GM23338 (cell line): ENCODE results near the gene DPYD. TPM values are rescaled to one million over a fixed set of nuclear protein-coding genes. Genes with fewer than 3 reads are reported as not detected.

Experiments used
- ATAC-seq: fragments of 200-7000 bp; cut with Tn5 transposase; 3 replicates; pipeline ENCODE4 v1.9.1; 2020
- DNase-seq: peaks from one replicate; pipeline ENCODE4 v3.0.0-alpha.2; 2015; ENCODE audit warnings: low spot score
- H2AFZ ChIP-seq: fragments of 200-600 bp; sonication (generic); 2 replicates; pipeline ENCODE4 v1.8.0; 2016; ENCODE audit warnings: antibody characterized with exemption, mild to moderate bottlenecking, moderate library complexity
- H3F3A ChIP-seq: fragments of 200-600 bp; sonication (generic); replicated peaks from 2 replicates; pipeline ENCODE4 v1.8.0; 2017; ENCODE audit warnings: antibody characterized with exemption, mixed run types, low read depth
- H3K27ac ChIP-seq: fragments of 200-600 bp; sonication (generic); 2 replicates; pipeline ENCODE4 v1.6.1; 2016; ENCODE audit warnings: low read depth
- H3K27me3 ChIP-seq: fragments of 200-600 bp; sonication (generic); 2 replicates; pipeline ENCODE4 v1.8.0; 2016; ENCODE audit warnings: mild to moderate bottlenecking, mixed run types, moderate library complexity; ENCODE audit not compliant: insufficient read depth
- H3K36me3 ChIP-seq: fragments of 200-600 bp; sonication (generic); 2 replicates; pipeline ENCODE4 v1.8.0; 2016; ENCODE audit warnings: mild to moderate bottlenecking; ENCODE audit not compliant: insufficient read depth
- H3K4me1 ChIP-seq: fragments of 200-600 bp; sonication (generic); 2 replicates; pipeline ENCODE4 v1.8.0; 2016; ENCODE audit warnings: mild to moderate bottlenecking, moderate library complexity; ENCODE audit not compliant: insufficient read depth
- H3K4me2 ChIP-seq: fragments of 200-600 bp; sonication (generic); 2 replicates; pipeline ENCODE4 v1.7.1; 2017; ENCODE audit warnings: mixed run types
- H3K4me3 ChIP-seq: fragments of 200-600 bp; sonication (generic); 2 replicates; pipeline ENCODE4 v1.6.1; 2016; ENCODE audit warnings: mixed run types
- H3K79me2 ChIP-seq: fragments of 200-600 bp; sonication (generic); replicated peaks from 2 replicates; pipeline ENCODE4 v1.8.0; 2017; ENCODE audit warnings: mild to moderate bottlenecking; ENCODE audit not compliant: insufficient read depth
- H3K9me2 ChIP-seq: fragments of 200-600 bp; sonication (generic); 2 replicates; pipeline ENCODE4 v1.8.0; 2017; ENCODE audit not compliant: insufficient read depth
- H4K20me1 ChIP-seq: fragments of 200-600 bp; sonication (generic); replicated peaks from 2 replicates; pipeline ENCODE4 v1.8.0; 2017; ENCODE audit warnings: mild to moderate bottlenecking; ENCODE audit not compliant: insufficient read depth
- H3K27ac Mint-ChIP-seq: 2 replicates; pipeline ENCODE4 v1.8.0; 2020; ENCODE audit warnings: inconsistent platforms, mild to moderate bottlenecking, moderate library complexity, mixed read lengths
- H3K27me3 Mint-ChIP-seq: 3 replicates; pipeline ENCODE4 v1.8.0; 2022; ENCODE audit warnings: low read depth, mild to moderate bottlenecking, moderate library complexity, mixed read lengths, inconsistent platforms; ENCODE audit not compliant: insufficient read depth, poor library complexity
- H3K36me3 Mint-ChIP-seq: 3 replicates; pipeline ENCODE4 v1.8.0; 2021; ENCODE audit warnings: low read depth, mild to moderate bottlenecking, inconsistent platforms, moderate library complexity, mixed read lengths
- H3K4me1 Mint-ChIP-seq: 3 replicates; pipeline ENCODE4 v1.8.0; 2020; ENCODE audit warnings: mild to moderate bottlenecking, inconsistent platforms, mixed read lengths
- H3K4me3 Mint-ChIP-seq: 3 replicates; pipeline ENCODE4 v1.8.0; 2021; ENCODE audit warnings: moderate library complexity, mild to moderate bottlenecking, inconsistent platforms, mixed read lengths
- H3K9me3 Mint-ChIP-seq: 3 replicates; pipeline ENCODE4 v1.8.0; 2020; ENCODE audit warnings: moderate library complexity, mild to moderate bottlenecking, inconsistent platforms, mixed read lengths
- CREB1 ChIP-seq: fragments of 250-450 bp; sonication (Bioruptor Pico); IDR thresholded peaks from 2 replicates; pipeline ENCODE4 v1.5.0; 2020; ENCODE audit warnings: low read depth, mild to moderate bottlenecking, moderate library complexity
- EZH2phosphoT487 ChIP-seq: fragments of 200-600 bp; sonication (generic); IDR thresholded peaks from one replicate; pipeline ENCODE4 v1.8.1; 2018; ENCODE audit warnings: antibody characterized with exemption; ENCODE audit not compliant: unreplicated experiment
- JUNB ChIP-seq: IDR thresholded peaks from one replicate; pipeline ENCODE4 v1.6.1; 2016; ENCODE audit warnings: antibody characterized with exemption; ENCODE audit not compliant: unreplicated experiment
- POLR2AphosphoS5 ChIP-seq: IDR thresholded peaks from 2 replicates; pipeline ENCODE4 v1.6.1; 2016; ENCODE audit warnings: antibody characterized with exemption, low read depth
- STAT1 ChIP-seq: IDR thresholded peaks from one replicate; pipeline ENCODE4 v1.6.1; 2016; ENCODE audit warnings: antibody characterized with exemption; ENCODE audit not compliant: unreplicated experiment
- ZNF331 ChIP-seq: fragments of 250-450 bp; sonication (Bioruptor Pico); IDR thresholded peaks from 2 replicates; pipeline ENCODE4 v1.5.0; 2020; ENCODE audit warnings: low read depth, mild to moderate bottlenecking, moderate library complexity
- polyA plus RNA-seq: library from polyadenylated mRNA; unstranded; fragments of >200 nt; fragmentation: Nextera tagmentation; extraction: Ambion mirVana; gene quantifications from 2 replicates; pipeline ENCODE4 v1.2.1, GENCODE V29; 2016
- total RNA-seq: library from RNA; depleted of rRNA; stranded (reverse); fragments of >200 nt; shearing (Covaris generic); gene quantifications from 2 replicates; pipeline ENCODE4 v1.2.3, GENCODE V29; 2014
- TF ChIP-seq, protein P1 (sequence below): IDR thresholded peaks from one replicate; pipeline ENCODE4 v1.6.1; 2018; ENCODE audit warnings: antibody characterized with exemption; ENCODE audit not compliant: unreplicated experiment
- TF ChIP-seq, protein P2 (sequence below): fragments of 250-450 bp; sonication (Bioruptor Pico); IDR thresholded peaks from 2 replicates; pipeline ENCODE4 v1.5.0; 2020; ENCODE audit warnings: mild to moderate bottlenecking, moderate library complexity
- TF ChIP-seq, protein P3 (sequence below): IDR thresholded peaks from 2 replicates; pipeline ENCODE4 v1.6.1; 2016; ENCODE audit warnings: antibody characterized with exemption

DPYD gene
- total and polyA plus RNA-seq, 2 experiments from 2014 or later: 0.50 to 1.6 TPM

DNA sequence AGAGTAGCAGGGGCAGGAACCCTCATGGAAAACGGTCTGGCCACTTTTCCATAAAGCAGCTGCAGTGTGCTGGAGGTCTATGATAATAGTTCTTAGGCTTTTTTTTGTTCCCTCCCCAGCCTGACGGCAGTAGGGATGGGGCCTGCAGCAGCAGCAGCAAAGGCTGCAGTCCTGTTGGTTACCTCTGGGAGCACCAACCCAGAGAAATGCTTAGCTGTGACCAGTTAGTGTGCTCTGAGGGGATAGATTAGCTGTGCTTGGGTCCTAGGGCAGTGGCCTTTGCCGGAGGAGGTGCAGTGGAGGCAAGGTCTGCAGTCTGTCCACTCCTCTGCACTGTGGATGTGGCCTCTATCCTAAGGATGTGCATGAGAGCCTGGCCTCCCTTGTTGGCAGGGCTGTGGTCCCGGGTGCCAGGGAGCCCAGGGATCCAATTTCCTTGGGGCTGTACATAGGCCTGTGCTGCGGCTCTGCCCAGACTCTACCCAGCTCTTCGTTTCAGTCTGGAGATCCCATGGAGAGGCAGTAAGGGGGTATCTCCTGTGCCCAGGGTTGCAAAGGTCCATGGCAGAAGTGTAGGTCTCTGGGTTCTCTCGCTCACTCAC lies 876.6 kb downstream of the DPYD start:
- peak; percentile 52; the same call in 1 of the 3 replicates for ATAC-seq
- Histone ChIP-seq H2AFZ (peak overlapping the region; percentile 4; the same call in 1 of the 2 replicates), H3K4me2 (no peak overlapping the region), H3K9me2 (peaks cover 6% of the 10 kb centered on the region), H3K4me1 (no peaks in the 10 kb centered on the region), H3K27ac (no peak overlapping the region), H3K79me2 (no peaks in the 10 kb centered on the region), H3K27me3 (no peaks in the 10 kb centered on the region), H3F3A (no peaks in the 10 kb centered on the region), H3K36me3 (no peaks in the 10 kb centered on the region), H4K20me1 (no peaks in the 10 kb centered on the region), H3K4me3 (no peak overlapping the region)
- no peaks in the 10 kb centered on the region for H3K36me3 Mint-ChIP-seq
- H3K27ac Mint-ChIP-seq: no peak overlapping the region
- peaks cover 10% of the 10 kb centered on the region; the same call in 2 of the 3 replicates for H3K9me3 Mint-ChIP-seq
- H3K27me3 Mint-ChIP-seq: no peaks in the 10 kb centered on the region
- no peak overlapping the region for H3K4me3 Mint-ChIP-seq
- no peaks in the 10 kb centered on the region for H3K4me1 Mint-ChIP-seq
- TF ChIP-seq, protein P1, sequence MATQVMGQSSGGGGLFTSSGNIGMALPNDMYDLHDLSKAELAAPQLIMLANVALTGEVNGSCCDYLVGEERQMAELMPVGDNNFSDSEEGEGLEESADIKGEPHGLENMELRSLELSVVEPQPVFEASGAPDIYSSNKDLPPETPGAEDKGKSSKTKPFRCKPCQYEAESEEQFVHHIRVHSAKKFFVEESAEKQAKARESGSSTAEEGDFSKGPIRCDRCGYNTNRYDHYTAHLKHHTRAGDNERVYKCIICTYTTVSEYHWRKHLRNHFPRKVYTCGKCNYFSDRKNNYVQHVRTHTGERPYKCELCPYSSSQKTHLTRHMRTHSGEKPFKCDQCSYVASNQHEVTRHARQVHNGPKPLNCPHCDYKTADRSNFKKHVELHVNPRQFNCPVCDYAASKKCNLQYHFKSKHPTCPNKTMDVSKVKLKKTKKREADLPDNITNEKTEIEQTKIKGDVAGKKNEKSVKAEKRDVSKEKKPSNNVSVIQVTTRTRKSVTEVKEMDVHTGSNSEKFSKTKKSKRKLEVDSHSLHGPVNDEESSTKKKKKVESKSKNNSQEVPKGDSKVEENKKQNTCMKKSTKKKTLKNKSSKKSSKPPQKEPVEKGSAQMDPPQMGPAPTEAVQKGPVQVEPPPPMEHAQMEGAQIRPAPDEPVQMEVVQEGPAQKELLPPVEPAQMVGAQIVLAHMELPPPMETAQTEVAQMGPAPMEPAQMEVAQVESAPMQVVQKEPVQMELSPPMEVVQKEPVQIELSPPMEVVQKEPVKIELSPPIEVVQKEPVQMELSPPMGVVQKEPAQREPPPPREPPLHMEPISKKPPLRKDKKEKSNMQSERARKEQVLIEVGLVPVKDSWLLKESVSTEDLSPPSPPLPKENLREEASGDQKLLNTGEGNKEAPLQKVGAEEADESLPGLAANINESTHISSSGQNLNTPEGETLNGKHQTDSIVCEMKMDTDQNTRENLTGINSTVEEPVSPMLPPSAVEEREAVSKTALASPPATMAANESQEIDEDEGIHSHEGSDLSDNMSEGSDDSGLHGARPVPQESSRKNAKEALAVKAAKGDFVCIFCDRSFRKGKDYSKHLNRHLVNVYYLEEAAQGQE: no peak
- TF ChIP-seq JUNB (no peak), POLR2AphosphoS5 (no peak), CREB1 (CRISPR knock-in tag) (no peak), STAT1 (no peak), EZH2phosphoT487 (no peak), ZNF331 (CRISPR knock-in tag) (no peak)
- TF ChIP-seq, protein P2, sequence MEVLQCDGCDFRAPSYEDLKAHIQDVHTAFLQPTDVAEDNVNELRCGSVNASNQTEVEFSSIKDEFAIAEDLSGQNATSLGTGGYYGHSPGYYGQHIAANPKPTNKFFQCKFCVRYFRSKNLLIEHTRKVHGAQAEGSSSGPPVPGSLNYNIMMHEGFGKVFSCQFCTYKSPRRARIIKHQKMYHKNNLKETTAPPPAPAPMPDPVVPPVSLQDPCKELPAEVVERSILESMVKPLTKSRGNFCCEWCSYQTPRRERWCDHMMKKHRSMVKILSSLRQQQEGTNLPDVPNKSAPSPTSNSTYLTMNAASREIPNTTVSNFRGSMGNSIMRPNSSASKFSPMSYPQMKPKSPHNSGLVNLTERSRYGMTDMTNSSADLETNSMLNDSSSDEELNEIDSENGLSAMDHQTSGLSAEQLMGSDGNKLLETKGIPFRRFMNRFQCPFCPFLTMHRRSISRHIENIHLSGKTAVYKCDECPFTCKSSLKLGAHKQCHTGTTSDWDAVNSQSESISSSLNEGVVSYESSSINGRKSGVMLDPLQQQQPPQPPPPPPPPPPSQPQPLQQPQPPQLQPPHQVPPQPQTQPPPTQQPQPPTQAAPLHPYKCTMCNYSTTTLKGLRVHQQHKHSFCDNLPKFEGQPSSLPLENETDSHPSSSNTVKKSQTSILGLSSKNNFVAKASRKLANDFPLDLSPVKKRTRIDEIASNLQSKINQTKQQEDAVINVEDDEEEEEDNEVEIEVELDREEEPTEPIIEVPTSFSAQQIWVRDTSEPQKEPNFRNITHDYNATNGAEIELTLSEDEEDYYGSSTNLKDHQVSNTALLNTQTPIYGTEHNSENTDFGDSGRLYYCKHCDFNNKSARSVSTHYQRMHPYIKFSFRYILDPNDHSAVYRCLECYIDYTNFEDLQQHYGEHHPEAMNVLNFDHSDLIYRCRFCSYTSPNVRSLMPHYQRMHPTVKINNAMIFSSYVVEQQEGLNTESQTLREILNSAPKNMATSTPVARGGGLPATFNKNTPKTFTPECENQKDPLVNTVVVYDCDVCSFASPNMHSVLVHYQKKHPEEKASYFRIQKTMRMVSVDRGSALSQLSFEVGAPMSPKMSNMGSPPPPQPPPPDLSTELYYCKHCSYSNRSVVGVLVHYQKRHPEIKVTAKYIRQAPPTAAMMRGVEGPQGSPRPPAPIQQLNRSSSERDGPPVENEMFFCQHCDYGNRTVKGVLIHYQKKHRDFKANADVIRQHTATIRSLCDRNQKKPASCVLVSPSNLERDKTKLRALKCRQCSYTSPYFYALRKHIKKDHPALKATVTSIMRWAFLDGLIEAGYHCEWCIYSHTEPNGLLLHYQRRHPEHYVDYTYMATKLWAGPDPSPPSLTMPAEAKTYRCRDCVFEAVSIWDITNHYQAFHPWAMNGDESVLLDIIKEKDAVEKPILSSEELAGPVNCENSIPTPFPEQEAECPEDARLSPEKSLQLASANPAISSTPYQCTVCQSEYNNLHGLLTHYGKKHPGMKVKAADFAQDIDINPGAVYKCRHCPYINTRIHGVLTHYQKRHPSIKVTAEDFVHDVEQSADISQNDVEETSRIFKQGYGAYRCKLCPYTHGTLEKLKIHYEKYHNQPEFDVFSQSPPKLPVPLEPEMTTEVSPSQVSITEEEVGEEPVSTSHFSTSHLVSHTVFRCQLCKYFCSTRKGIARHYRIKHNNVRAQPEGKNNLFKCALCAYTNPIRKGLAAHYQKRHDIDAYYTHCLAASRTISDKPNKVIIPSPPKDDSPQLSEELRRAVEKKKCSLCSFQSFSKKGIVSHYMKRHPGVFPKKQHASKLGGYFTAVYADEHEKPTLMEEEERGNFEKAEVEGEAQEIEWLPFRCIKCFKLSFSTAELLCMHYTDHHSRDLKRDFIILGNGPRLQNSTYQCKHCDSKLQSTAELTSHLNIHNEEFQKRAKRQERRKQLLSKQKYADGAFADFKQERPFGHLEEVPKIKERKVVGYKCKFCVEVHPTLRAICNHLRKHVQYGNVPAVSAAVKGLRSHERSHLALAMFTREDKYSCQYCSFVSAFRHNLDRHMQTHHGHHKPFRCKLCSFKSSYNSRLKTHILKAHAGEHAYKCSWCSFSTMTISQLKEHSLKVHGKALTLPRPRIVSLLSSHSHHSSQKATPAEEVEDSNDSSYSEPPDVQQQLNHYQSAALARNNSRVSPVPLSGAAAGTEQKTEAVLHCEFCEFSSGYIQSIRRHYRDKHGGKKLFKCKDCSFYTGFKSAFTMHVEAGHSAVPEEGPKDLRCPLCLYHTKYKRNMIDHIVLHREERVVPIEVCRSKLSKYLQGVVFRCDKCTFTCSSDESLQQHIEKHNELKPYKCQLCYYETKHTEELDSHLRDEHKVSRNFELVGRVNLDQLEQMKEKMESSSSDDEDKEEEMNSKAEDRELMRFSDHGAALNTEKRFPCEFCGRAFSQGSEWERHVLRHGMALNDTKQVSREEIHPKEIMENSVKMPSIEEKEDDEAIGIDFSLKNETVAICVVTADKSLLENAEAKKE (CRISPR knock-in tag): no peak
- TF ChIP-seq, protein P3, sequence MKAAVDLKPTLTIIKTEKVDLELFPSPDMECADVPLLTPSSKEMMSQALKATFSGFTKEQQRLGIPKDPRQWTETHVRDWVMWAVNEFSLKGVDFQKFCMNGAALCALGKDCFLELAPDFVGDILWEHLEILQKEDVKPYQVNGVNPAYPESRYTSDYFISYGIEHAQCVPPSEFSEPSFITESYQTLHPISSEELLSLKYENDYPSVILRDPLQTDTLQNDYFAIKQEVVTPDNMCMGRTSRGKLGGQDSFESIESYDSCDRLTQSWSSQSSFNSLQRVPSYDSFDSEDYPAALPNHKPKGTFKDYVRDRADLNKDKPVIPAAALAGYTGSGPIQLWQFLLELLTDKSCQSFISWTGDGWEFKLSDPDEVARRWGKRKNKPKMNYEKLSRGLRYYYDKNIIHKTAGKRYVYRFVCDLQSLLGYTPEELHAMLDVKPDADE: no peak
- peak; percentile 14 for DNase-seq
